GM21381 (cell line): ENCODE data around the gene HYDIN.
"Not testable (repeated sequence)": the region's sequence is repeated elsewhere in the genome, so short reads cannot be mapped to it uniquely, and the experiment has no call there.

Experiments
- ATAC-seq: cut with Tn5 transposase; IDR thresholded peaks from one replicate; pipeline ENCODE4 v1.9.1; 2021; ENCODE audit warnings: mild to moderate bottlenecking, moderate library complexity; ENCODE audit not compliant: unreplicated experiment

The HYDIN gene

DNA sequence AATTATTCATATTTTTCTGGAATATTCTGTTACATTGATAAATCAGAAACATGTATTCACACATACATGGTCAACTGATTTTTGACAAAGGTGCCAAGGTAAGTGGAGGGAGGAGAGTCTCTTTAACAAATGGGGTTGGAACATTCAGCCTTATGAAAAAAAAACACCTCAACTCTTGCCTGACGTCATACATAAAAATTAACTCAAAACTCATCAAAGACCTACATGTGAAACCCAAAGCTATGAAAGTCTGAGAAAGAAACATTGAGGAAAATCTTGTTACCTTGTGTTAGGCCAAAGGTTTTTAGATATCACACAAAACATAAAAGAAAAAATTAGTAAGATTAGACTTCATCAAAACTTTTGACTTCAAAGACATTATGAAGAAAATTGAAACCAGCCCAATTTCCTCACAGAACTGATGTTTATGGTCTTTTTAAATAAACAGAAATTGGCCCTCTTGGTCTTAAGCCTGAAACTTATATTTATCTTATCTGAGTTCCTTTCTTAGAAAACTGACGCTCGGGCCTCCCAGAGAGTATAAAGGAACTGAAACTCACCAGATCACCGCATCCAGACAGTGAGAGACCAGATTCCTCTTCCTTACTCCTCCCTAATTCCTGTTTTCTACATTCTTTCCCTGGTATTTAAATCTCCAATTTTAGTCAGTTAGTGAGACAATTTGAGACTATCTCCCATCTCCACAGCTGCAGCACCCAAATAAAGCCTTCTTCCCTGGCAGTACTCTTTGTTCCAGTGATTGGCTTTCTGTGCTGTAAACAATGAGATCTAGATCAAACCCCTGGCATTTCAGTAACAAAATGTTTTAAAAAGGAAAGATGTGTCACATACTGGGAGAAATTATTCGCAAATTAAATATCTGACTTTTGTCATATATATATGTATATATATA lies 4.0 kb downstream of the HYDIN start:
- no peak for ATAC-seq

DNA sequence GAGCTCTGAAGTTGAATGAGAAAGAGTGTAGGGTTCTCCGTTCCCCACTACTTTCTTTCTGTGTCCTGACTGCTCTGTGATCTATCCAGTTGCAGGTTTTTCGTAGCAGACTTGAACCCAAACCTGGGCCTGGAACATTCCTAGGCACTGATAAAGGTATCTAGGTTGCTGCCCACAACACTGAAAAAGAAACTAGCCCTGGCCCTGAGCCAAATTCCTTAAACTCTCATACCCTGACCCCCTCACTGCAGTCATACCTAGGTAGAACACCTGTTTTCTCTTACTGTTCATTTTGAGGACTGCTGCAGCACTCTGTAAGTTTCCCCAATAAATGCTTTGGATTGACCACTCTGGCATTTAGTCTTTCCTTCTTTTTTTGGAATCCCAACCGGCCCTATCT lies 5.4 kb downstream of the HYDIN start:
- ATAC-seq, result no peak

DNA sequence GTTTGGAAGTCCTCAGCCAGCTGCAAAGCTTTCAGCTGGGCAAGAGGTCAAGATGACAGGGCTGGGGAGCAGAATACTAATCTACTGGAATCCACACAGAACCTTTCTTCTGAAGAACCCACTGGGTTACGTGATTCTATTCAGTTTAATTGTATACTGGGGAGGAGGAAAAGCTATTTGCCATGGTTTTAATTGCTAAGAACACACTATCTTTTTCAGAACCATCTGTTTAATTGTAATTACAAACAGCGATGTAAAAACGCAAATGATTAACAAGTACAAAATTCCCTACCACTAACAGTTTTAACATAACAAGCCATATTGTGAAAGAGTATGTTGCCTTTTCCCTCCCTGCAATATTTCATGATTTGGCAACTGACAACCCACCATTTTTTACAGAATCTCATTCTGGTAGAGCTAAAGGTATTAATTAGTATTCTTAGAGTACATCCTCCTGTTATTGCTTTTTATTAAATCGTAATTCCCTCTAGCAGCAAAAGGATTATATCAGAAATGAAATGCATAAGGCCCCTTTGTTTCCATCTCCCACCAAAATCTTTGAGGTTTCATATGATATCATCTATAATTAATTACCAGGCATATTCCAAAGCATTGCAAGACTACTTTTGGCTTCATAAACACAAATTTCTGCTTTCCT lies 12.1 kb downstream of the HYDIN start:
- no peak for ATAC-seq

DNA sequence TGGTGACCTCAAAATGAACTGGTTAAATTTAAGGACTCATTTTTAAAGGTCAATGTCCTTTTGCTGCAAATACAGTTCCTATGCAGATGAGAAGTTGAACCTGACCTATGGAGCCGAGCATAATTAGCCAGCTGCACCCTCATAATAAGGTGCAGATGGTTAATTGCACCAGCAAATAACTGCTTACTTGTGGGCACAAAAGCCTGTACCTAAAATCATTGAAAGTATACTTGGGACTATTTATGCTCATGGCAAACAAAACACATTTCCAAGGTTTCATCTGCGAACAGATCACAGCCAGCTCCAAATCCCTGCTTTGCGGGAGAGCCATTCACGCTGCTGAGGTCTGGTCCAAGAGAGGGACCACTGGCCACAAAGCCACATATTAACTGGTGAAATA lies 13.0 kb downstream of the HYDIN start:
- ATAC-seq, result no peak

DNA sequence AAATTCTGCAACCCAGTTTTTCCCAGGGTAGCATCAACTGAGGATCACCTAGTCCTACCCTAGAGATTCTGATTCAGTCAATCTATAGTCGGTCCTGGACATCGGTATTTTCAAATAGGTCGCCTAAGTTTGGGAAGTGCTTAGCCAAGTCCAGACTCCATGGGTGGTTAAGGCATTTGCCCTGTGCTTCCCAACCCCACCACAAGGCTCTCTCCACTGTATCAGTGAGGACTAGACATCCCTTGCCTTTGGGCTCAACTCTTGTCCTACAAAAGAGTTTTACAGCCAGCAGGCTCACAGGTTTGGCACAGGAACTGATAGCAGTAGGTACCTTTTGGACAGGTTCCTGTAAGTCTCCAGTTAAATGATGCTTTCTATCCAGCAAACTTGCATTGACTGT lies 13.8 kb downstream of the HYDIN start:
- no peak for ATAC-seq

DNA sequence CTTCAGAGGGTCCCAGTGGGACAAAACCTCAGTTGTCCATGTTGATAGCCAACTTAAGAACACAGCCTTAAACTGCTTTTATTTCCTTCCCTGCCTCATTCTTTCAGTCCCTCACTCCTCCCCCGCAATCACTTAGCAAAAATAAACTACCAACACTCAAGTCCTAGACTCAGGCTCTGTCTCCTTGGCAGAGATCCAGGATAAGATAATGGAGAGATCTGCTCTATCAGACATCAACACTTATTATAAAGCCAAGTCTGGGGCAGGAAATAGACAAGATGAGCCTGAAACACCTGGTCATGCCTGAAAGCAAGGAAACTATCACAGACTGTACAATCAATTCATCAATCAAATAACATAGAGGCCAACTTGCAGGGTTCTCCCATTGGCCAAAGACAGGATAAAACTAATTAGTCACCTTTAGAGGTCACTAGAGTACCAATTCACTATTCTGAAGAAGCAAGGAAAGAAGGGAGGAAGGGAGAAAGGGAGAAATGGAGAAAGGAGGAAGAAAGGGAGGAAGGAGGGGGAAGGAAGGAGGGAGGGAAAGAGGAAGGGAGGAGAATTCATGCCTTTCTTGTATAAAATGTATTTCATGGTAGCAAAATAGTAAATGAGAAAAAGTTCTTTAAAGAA lies 15.7 kb downstream of the HYDIN start:
- no peak for ATAC-seq

DNA sequence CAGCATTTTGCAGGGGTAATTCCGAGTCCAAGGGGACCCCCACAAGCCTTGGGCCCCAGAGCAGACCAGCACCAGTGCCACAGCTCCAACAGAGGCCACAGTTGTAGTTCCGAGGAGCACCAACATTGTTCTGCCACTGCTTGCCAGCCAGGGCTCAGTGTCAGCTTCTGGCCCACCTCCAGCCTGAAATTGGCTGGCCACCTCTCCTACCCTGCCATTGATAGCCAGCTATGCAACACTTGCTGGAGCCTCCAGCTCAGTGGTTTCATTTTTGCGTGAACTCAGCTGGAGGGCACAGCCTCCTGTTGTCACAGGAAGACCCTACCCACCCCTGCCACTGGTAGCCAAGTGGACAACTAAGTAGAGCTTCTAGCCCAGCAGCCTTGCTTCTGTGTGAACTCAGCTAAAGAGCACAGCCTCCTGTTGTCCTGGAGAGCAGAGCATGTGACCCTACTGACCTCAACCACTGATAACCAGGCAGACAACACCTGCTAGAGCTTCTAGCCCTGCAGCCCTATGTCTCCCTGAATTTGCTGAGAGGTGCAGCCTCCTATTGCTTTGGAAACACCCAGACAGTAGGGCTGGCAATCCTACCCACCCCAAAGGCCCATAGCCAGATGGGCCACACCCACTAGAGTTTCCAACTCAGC lies 24.9 kb downstream of the HYDIN start:
- no peak for ATAC-seq

DNA sequence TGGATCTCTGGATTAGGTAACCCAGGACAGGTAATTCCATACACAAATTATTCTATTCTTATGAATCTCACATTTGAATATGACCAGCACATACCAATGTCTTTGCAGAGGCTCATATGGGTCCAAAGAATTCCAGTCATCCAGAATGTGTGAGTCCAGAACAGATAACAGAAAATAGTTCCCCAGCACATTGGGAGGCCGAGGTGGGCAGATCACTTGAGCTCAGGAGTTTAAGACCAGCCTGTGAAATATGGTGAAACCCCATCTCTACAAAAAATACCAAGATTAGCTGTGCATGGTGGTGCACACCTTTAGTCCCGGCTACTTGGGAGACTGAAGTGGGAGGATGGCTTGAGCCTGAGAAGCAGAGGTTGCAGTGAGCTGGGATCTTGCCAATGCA lies 26.9 kb downstream of the HYDIN start:
- no peak for ATAC-seq

DNA sequence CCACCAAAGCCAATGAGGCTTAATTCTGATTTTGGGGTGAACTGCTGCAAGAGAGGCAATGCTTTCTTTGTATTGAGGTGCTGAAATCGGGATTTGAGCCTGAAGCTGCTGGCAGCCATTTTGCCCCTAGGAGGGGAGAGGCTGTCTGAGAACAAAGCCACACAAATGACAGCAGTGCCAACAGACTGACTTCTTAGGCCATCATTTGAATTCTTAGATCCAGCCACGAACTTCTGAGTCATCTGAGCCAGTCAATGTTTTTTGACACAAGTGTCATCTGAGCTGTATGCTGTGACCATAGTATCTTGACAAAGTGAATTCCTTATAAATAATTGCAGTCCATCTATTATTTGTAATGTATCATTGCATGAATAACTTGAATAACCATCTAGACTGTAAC lies 29.0 kb downstream of the HYDIN start:
- ATAC-seq, result no peak

DNA sequence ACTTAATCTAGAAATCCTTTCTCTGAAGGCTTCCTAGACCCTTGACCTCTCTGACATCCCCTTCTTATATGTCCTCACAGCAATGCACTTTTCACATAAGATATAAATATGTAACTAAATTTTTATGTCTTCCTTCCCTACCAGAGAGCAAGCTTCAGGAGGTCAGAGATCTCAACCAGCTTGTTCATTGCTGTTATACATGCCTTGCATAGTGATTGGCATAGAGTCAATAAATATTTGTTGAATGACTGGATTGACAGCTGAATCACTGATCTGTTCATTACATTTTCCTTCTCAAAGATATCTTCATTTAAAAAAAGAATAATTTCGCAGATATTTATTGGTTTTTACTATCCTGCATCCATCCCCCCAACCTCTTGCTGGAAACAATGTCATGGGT lies 29.5 kb downstream of the HYDIN start:
- no peak for ATAC-seq

DNA sequence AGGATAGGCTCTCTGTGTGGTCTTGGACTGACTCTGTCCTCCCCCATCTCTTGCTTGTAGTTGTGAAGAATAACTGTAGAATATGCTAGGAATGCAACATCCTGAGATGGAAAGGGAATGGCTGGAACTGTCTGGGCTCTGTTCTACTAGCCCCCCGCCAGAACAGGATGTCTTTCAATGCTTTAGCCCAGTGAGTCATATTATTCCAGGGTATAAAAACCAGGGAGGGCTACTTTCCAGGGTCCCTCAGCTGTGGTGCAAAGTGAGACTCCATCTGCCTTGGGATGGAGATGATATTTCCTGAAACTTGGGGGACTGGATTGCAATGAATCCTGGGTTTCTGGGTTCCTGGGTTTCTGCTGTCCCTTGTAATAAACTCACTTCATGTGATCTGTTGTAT lies 32.1 kb downstream of the HYDIN start:
- no peak for ATAC-seq

DNA sequence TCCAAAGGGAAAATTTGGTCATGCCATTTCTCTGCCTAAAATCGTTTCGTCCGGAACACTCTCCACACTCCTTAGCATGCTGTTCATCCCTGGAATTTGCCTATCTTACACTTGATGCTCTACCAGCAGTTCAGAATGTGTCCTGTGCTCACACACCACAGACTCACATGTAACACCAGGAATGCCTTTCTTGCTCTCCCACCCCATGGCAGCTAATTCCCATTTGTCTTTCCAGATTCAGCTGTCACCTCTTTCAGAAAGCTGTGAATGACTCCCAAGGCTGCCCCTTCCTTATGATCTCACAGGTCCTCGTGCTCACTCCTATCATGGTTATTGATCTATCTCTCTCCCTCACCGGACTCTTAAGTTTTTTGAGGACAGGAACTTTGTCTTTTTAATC lies 38.1 kb downstream of the HYDIN start:
- ATAC-seq, result no peak

DNA sequence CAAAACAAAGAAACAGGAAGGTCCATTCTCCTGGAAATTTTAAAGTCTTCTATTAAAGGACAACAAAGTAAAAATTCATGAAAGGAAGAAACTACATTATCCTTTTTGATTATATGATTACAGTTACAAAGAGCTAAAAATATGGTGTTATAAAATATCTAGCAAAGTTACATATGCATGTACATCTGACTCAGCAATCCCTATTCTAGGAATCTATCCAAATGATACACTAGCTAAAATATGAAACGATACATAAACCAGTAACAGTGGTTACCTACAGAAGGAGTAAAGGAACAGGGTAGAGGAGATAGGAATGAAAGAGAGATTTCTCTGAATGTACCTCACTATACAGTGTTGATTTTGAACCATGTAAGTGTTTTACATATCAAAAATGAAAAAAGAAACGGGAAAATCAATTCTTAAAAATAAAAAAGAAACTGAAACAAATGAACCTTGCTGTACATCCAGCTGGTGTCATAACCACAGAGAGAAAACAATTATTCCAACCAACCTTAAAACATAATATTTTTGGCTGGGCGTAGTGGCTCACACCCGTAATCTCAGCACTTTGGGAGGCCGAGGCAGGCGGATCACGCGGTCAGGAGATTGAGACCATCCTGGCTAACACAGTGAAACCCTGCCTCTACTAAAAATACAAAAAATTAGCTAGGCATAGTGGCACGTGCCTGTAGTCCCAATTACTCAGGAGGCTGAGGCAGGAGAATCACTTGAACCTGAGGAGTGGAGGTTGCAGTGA lies 41.4 kb downstream of the HYDIN start:
- ATAC-seq, result no peak

DNA sequence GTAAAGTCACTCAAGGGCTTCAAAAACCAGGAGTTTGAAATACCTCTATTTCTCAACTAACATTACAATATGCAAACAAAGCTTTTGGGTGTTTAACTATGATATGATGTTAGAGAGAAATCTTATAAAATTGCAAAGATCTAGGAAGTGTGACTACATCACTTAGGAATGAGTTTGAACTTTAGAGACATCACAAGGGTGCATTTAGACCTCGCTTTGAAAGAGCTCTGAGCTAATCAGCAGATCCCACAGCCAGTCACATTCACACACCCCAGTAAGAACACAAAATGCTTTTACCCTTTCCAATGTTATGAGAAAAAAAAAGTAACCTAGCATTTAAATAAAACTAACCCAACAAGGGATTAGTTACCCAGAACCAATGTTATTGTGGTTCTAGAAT lies 45.2 kb downstream of the HYDIN start:
- ATAC-seq, result no peak

DNA sequence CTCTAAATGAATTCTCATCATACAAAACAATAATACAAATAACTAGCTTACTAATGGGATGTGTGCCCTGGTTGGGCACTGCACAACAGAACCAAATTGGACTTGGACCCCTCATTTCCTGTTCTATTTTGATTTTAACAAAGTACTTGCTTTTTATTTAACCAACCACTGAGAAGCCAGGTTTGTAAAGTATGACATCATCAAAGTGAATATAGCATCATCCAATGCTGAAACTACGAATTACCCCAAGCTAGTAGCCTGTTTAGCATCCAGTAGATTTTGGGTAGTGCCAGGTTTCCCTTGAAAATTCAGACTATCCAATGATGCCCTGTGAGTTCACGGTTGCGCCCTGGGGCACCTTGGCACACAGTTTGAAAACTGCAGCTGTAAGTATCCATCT lies 51.0 kb downstream of the HYDIN start:
- ATAC-seq, result no peak

DNA sequence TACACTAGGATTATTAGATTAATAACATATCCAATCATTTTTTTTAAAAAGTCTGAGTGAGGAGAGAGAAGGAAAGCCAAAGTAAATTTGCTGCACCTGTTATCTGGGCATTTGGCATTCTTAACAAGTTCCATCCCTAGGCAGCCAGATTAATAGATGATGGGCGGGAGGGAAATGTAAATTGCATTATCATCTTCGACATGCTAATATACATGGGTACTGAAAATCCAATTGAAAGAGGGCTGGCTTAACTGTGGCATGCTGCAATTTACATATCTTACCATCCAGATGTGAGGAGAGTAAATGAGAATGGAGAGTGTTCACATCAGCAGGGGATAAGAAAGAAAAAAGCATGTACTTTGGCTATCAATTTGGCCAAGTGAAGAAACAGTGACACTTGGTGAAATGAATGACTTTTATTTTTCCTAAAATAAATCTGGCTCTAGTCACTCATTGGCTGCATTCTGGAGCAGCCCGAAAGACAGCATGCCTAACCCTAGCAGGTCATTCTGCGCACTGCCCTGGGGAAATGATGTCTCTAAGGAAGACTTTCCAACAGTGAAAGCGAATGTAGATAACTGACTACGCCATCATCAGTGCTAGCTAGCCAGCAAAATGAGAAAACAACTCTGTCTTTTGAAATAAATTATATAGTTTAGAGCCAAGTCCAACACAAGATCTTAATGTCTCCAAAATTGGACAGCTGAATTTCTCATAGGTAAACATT lies 57.9 kb downstream of the HYDIN start:
- ATAC-seq, result no peak

DNA sequence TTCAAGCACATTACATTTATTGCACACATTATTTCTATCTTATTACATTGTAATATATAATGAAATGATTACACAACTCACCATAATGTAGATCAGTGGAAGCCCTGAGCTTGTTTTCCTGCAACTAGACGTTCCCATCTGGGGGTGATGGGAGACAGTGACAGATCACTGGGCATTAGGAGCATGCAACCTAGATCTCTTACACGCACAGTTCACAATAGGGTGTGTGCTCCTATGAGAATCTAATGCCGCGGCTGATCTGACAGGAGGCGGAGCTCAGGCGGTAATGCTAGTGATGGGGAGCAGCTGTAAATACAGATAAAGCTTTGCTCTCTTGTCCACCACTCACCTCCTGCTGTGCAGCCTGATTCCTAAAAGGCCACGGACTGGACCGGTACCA lies 69.5 kb downstream of the HYDIN start:
- ATAC-seq, result not testable (repeated sequence)

DNA sequence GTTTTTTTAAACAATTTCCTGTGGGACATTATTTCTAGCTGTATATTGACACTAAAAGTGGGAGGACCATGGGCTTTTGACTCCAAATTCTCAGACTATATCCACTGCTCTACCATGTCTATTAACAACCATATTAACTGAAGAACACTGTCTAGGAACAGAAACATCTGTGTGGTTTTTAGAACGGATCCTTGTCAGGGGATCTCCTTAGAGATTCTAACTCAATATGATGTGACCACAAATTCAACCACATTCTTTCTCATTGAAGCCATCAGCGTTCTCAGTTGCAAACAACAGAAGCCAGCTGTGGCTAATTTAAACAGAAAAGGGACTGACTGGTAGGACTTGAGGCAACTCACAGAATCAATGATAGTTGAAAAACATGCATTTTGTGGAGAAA lies 73.2 kb downstream of the HYDIN start:
- not testable (repeated sequence) for ATAC-seq

DNA sequence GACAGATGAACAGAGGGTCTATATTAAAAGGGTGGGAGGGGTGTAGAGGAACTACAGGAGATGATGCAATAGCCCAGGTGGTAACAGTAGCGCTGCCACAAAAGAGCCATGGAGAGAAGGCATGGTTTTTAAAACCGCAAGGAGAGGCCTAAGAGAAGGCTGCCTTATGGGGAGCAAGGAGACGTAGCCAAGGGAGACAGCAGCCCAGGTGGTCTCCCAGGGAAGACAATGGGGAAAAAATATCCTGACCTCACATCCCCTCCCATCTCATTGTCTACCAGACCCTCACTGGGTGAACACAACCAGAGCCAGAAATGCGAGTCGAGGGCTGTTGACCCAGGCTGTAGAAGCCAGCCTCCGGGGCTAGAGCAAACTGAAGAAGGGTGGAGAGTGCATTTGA lies 77.2 kb downstream of the HYDIN start:
- ATAC-seq, result not testable (repeated sequence)

DNA sequence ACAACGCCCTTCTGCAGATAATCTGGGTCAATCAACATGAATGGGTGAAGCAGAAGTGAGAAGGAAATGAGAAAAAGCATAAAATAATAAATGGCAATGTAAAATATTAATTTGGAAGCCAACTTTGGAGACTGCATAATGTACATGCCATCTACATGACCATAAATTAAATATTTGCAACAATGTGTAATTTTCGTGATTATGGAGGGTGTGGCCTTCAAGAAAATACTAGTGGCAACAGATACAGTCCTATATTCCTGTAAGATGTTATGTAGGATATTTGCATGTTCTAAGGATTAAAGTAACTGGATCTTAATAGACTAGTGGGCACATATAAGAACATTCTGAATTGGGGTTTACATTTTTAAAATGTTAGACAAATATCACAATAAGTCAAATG lies 78.9 kb downstream of the HYDIN start:
- ATAC-seq, result not testable (repeated sequence)
